Inflammatory macrophage treated with lipopolysaccharide for 1 hour (primary cell): ENCODE measurements around the gene CTNNA3.

ENCODE experiments used
- DNase-seq, 2 donors: peaks; one replicate each; pipeline ENCODE4 v3.0.0-alpha.2; 2020 to 2022

Gene CTNNA3

DNA sequence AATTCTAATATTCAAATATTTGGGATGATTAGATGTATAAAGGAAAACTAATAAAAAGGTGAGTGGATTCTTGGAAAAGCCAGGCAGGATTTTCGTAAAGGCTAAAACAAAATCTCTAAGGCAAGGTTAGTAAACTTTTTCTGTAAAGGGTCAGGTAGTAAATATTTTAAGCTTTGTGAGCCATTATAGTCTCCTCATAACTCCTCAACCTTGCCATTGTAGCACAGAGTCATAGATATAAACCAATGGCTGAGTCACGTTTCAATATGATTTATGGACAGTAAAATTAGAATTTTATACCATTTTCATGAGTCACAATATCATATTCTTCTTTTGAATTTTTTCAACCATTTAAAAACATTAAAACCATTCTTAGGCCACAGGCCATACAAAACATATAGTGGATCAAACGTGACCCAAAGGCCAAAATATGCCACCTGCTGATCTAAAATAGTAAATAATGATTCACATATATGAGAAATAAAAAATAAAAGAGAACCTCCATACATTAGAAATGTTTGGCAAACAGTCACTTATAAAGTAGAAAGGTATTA is 1422.0 kb downstream of the CTNNA3 start:
- DNase-seq = no peak

GRCh38 chr10:66265398-66265797 is 1430.6 kb downstream of the CTNNA3 start:
- no peak for DNase-seq

- no peak for DNase-seq
These were observed 1436.2 kb downstream of the CTNNA3 start for GRCh38 chr10:66259836-66260235.

DNA sequence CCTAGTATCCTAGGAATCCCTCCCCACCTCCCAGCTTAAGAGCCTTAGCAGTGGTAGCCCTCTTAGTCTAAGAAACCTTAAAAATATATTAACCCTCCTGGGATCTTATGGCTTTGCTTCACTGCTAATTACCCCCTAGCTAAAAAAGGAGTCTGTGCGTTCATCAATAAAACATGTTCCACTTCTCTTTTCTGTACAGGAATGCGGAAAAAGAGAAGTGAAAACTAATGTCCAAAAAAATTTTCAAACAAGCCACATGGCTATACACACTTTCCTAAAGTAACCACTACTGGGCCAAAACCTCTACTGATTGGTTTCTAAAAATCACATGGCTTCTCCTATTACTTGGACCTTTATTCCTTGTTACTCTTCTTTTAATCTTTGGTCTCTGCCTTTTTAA is 1437.3 kb downstream of the CTNNA3 start:
- DNase-seq = no peak

GRCh38 chr10:66257801-66258200 is 1438.2 kb downstream of the CTNNA3 start:
- no peak for DNase-seq

DNA sequence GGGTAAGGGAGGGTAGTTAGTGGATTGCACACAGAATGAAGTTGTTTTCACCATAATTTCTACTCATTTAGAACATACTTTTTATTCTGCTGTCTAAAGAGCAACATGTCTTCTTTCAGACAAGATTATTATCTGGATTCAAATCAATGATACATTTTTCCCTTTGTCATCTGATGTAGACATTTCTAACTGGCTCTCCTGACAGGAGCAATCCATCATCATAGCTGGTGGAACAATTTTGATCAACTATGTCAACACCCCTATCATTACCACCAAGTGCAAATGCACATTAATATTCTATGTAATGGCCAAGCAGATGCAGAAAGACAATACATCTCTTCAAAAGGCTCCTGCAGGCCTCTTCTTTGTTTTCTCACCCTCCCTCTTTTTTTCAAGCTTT is 1443.0 kb downstream of the CTNNA3 start:
- no peak for DNase-seq

DNA sequence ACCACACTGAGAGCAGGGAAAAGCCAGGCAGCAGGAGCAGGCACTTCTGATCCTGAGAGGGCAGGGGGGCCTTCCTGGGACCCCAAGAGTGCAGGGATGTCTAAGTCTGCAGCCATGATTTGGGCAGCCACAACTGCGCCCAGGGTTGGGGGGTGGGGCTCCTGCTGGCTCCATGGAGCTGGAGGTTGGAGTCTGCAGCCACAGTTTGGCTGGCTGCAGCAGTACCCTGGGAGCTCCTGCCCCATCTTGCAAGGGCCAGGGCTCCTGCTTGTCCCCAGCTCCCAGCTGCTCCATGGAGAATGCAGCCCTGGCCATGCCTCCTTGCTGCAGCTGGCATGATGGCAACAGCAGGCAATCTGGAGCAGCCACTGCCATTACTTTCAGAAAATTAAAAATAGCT is 1449.8 kb downstream of the CTNNA3 start:
- no peak for DNase-seq

- no peak for DNase-seq
These were observed 1451.0 kb downstream of the CTNNA3 start for GRCh38 chr10:66244953-66245352.

DNA sequence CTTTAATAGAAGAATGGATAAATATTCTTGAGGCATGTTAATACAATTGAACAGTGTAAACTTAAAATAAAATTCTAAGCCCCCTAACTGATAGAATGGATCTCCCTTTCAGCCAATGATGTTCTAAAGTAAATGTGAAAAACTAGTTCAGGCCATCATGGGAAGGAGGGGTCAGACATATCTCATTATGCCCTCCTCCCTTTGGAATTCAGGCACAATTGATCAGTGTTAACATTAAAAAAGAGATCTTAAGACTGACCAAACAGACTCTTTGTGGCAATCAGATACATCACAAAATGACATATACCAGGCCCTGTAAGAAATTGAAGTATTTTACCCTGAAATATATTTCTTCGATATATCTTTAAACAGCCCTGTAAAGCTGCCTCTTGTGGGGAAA is 1453.1 kb downstream of the CTNNA3 start:
- no peak for DNase-seq

DNA sequence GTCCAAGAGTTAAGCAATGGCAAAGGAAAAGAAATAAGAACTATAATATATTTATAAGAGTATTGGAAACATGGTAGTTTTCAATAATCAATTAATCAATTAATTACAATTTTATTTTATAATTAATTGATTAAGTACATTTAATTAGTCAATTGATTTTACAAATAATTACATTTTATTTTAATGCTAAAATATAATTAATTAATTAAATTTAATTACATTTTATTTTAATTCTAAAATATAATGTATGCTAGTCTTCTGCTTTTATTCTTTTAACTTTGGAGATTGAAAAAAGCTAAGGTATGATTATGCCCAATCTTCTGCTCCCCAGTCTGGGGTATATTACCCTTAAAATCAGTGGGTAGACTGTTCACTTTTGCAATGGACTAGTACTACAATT is 1456.9 kb downstream of the CTNNA3 start:
- DNase-seq = no peak

- DNase-seq = no peak
These were observed 1457.7 kb downstream of the CTNNA3 start for GRCh38 chr10:66238343-66238742.

DNA sequence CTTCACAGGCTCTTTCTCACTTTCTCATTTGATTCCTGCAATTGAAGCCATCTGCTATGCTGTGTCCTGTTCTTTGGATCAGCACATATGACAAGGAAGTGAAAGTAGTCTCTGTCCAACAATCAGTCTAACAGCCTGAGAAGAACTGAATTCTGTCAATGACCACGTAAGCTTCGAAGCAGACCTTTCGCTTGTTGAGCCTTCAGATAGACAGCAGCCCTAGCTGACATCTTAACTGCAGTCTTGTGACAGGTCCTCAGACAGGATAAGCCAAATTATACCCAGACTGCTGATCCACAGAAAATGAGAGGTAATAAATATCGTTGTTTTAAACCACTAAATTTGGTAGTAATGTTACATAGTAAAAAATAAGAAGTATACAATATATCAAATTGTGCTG is 1461.1 kb downstream of the CTNNA3 start:
- no peak for DNase-seq

GRCh38 chr10:66228887-66229286 is 1467.1 kb downstream of the CTNNA3 start:
- DNase-seq = no peak

DNA sequence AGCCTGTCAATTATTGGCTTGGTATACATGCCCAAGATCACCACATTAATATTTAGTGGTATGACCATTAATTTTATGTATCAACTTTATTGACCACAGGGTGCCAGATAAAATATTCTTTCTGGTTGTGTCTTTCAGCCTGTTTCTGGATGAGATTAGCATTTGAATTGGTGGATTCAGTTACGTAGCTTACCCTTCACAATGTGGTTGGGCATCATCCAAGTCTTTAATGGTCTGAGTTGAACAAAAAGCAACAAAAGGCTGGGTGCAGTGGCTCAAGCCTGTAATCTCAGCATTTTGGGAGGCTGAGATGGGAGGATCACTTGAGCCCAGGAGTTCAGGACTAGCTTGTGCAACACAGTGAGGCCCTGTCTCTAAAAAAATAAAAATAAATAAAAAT is 1472.3 kb downstream of the CTNNA3 start:
- no peak for DNase-seq

GRCh38 chr10:66222462-66223046 is 1473.4 kb downstream of the CTNNA3 start:
- no peak for DNase-seq

GRCh38 chr10:66218981-66219587 is 1476.9 kb downstream of the CTNNA3 start:
- no peak for DNase-seq

GRCh38 chr10:66218289-66218688 is 1477.7 kb downstream of the CTNNA3 start:
- no peak for DNase-seq

- no peak for DNase-seq
These were observed 1480.1 kb downstream of the CTNNA3 start for GRCh38 chr10:66215920-66216319.

- no peak for DNase-seq
These were observed 1481.1 kb downstream of the CTNNA3 start for GRCh38 chr10:66214721-66215404.

DNA sequence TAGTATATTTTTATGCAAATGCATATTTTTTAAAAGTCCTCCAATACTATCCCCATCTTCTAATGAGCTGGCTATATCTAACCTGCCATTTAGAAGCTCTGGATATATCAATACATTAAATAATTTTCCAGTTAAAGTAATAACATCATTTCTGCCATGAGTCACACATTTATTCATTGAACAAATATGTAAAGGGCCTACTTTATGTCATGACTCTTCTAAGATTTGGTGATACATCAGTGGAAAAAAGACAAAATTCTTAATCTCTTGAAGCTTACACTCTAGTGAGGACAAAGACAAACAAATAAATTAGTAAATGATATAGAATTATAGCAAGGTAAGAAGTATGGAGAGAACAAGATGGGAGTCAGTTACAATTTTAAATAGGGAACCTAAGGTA is 1487.0 kb downstream of the CTNNA3 start:
- no peak for DNase-seq

- DNase-seq = no peak
These were observed 1491.2 kb downstream of the CTNNA3 start for GRCh38 chr10:66204838-66205237.

DNA sequence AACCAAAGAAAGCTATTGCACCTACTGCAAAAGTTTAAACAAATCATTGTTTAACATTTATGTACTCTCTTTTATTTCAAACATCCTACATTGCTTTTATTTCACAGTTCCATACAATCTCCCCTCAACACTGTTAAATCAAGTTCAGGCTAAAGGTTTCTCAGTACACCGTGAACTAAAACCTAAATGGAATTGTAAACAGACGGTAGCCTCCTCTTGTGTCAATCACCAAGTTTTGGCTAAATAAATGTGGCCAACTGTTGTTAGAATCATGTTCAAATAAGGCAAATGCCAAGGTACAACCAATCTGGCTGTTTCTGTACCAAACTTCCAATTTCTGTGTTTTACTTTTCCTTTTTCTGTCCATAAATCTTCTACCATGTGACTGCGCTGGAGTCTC is 1493.9 kb downstream of the CTNNA3 start:
- DNase-seq = no peak

- no peak for DNase-seq
These were observed 1503.7 kb downstream of the CTNNA3 start for GRCh38 chr10:66192162-66192831.

DNA sequence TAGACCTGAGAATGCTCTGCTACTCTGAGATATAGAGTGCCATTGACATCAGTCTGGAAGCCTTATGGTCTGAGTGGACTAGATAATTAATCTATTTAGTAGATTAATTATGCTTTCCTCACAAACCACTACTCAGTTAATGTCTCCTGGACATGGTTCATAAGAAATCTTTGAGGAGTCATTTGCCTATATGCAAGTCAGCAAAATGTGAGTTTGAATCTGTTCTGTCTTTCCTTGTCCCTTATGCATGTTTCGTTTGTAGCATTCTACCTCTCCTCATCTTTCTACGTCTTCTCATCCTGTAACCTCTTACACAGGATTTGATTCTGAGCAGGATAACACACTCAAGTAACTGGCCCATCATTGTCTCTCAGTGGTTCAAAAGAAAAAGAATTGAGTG is 1505.6 kb downstream of the CTNNA3 start:
- DNase-seq = no peak
